Testis (tissue), 3 donors: ENCODE measurements around the gene PRSS27. TPM values are rescaled to one million over a fixed set of nuclear protein-coding genes. Genes with fewer than 3 reads are reported as not detected.

Source experiments
- DNase-seq: peaks from one replicate; pipeline ENCODE4 v3.0.0-alpha.2; 2019
- H3K27ac ChIP-seq, 2 donors: fragments of 200-600 bp; sonication (generic); one replicate each; pipeline ENCODE4 v1.5.1; 2019
- H3K27me3 ChIP-seq: fragments of 200-600 bp; sonication (generic); one replicate; pipeline ENCODE4 v1.5.1; 2019
- H3K36me3 ChIP-seq: fragments of 200-600 bp; sonication (generic); one replicate; pipeline ENCODE4 v1.5.1; 2017; ENCODE audit warnings: low read depth; ENCODE audit errors: missing control alignments
- H3K4me1 ChIP-seq: fragments of 200-600 bp; sonication (generic); one replicate; pipeline ENCODE4 v1.5.1; 2019
- H3K4me3 ChIP-seq, 2 donors: fragments of 200-600 bp; sonication (generic); one replicate each; pipeline ENCODE4 v1.5.1; 2017 to 2019
- H3K9me3 ChIP-seq: fragments of 200-600 bp; sonication (generic); one replicate; pipeline ENCODE4 v1.5.1; 2017
- CTCF ChIP-seq, 3 experiments: fragments of 450-650 bp in 2 of 3; fragments of 200-600 bp in 1 of 3; sonication (generic) in 1 of 3; IDR thresholded peaks; one replicate each; pipeline ENCODE4 v1.5.1; 2016 to 2019; ENCODE audit warnings: antibody characterized with exemption in 3 of 3, mild to moderate bottlenecking in 2 of 3, moderate library complexity in 1 of 3
- POLR2A ChIP-seq: fragments of 450-650 bp; IDR thresholded peaks from one replicate; pipeline ENCODE4 v1.6.1; 2017; ENCODE audit warnings: antibody characterized with exemption, mild to moderate bottlenecking, moderate library complexity
- WGBS, 2 donors: methylation state at CpG; one replicate each; pipeline ENCODE4 v1.1.5; 2018; 5-methylcytosine and 5-hydroxymethylcytosine counted together
- intact Hi-C: fragments of 100-400 bp; cut with DNase I; formaldehyde crosslinking; loops from one replicate; pipeline ENCODE4 v1.15.1; 2023; ENCODE audit warnings: low total_unique reads
- polyA plus RNA-seq: library from polyadenylated mRNA; stranded (reverse); fragments of 350-450 nt; fragmentation: Illumina TruSeq; extraction: RNeasy Lipid Tissue Mini Kit (QIAGEN cat#74804); gene quantifications from one replicate; pipeline ENCODE4 v1.2.3, GENCODE V29; 2014; ENCODE audit warnings: low read depth, low replicate concordance; ENCODE audit not compliant: insufficient read depth
- total RNA-seq, 2 donors: library from RNA; depleted of rRNA; stranded (reverse); fragments of >200 nt; gene quantifications; one replicate each; pipeline ENCODE4 v1.2.3, GENCODE V29; 2016

Gene PRSS27
- total and polyA plus RNA-seq, 3 donors from 2014 or later: 4.3 to 6.7 (median 6.4) TPM

- TF ChIP-seq CTCF (IDR thresholded peaks at IDR 0.05) (no peak), POLR2A (no peak)
- no peaks in the 10 kb centered on the region for H3K36me3 ChIP-seq
- WGBS, 2 donors: 93 to 95% methylated on average over 5 of the region's 5 CpGs
- no peak overlapping the region for H3K4me3 ChIP-seq
- intact Hi-C loops: no loop called here
- no peaks in the 10 kb centered on the region for H3K27me3 ChIP-seq
- no peak overlapping the region for H3K27ac ChIP-seq
- DNase-seq: no peak
- no peaks in the 10 kb centered on the region for H3K9me3 ChIP-seq
- H3K4me1 ChIP-seq: peaks cover 10% of the 10 kb centered on the region
Observed at GRCh38 chr16:2749476-2749875, 29.5 kb upstream of the PRSS27 start.

- Histone ChIP-seq H3K27me3 (no peaks in the 10 kb centered on the region), H3K9me3 (no peaks in the 10 kb centered on the region), H3K36me3 (no peaks in the 10 kb centered on the region), H3K4me3 (no peak overlapping the region), H3K4me1 (peaks cover 6% of the 10 kb centered on the region), H3K27ac (no peak overlapping the region)
- no peak for TF ChIP-seq POLR2A
- no peak for TF ChIP-seq CTCF (IDR thresholded peaks at IDR 0.05)
- WGBS, 2 donors: 71 to 77% methylated on average over 7 of the region's 7 CpGs
- no peak for DNase-seq
- intact Hi-C loops: no loop called here
Observed at GRCh38 chr16:2748757-2749455, 28.9 kb upstream of the PRSS27 start.

GRCh38 chr16:2745961-2746360, 25.9 kb upstream of the PRSS27 start:
- no peaks in the 10 kb centered on the region for H3K27me3 ChIP-seq
- 47 to 66% methylated on average over 3 to 9 of the region's 9 CpGs for WGBS, 2 donors
- intact Hi-C loops: no loop called here

GRCh38 chr16:2745116-2745890, 25.3 kb upstream of the PRSS27 start:
- Histone ChIP-seq H3K4me3 (no peak overlapping the region), H3K36me3 (no peaks in the 10 kb centered on the region), H3K9me3 (no peaks in the 10 kb centered on the region), H3K27me3 (no peaks in the 10 kb centered on the region), H3K4me1 (no peaks in the 10 kb centered on the region), H3K27ac (no peak overlapping the region)
- 56 to 73% methylated on average over 12 to 15 of the region's 15 CpGs for WGBS, 2 donors
- DNase-seq: no peak
- TF ChIP-seq CTCF (IDR thresholded peaks at IDR 0.05) (no peak), POLR2A (no peak)
- intact Hi-C loops: no loop called here

More at GRCh38 chr16:2745961-2746360, 25.9 kb upstream of the PRSS27 start:
- Histone ChIP-seq H3K27ac (no peak overlapping the region), H3K4me1 (no peaks in the 10 kb centered on the region), H3K36me3 (no peaks in the 10 kb centered on the region), H3K4me3 (no peak overlapping the region), H3K9me3 (no peaks in the 10 kb centered on the region)
- DNase-seq: no peak
- TF ChIP-seq POLR2A: no peak
- no peak for TF ChIP-seq CTCF (IDR thresholded peaks at IDR 0.05)
